Tibial nerve (tissue), 4 donors: ENCODE measurements around the gene DDX46. TPM values are rescaled to one million over a fixed set of nuclear protein-coding genes. Genes with fewer than 3 reads are reported as not detected.
A peak's percentile ranks its signal among the peaks of the same experiment; 100 is the strongest.
"Not testable (repeated sequence)": the region's sequence is repeated elsewhere in the genome, so short reads cannot be mapped to it uniquely, and the experiment has no call there.

Source experiments
- DNase-seq, 2 donors: peaks; one replicate each; pipeline ENCODE4 v3.0.0-alpha.2; 2019; ENCODE audit warnings: low spot score in 2 of 2
- H3K27ac ChIP-seq, 4 donors: fragments of 200-600 bp; sonication (generic) in 3 of 4; one replicate each; pipeline ENCODE4 v1.5.1; 2017 to 2019; ENCODE audit warnings: mild to moderate bottlenecking in 1 of 4
- H3K27me3 ChIP-seq, 2 donors: fragments of 200-600 bp; sonication (generic) in 1 of 2; one replicate each; pipeline versions ENCODE4 v1.5.1 to v1.6.0; 2017 to 2019
- H3K36me3 ChIP-seq, 3 donors: fragments of 200-600 bp; sonication (generic); one replicate each; pipeline ENCODE4 v1.5.1; 2018 to 2019
- H3K4me1 ChIP-seq, 4 donors: fragments of 200-600 bp; sonication (generic) in 3 of 4; one replicate each; pipeline ENCODE4 v1.5.1; 2017 to 2019
- H3K4me3 ChIP-seq, 4 donors: fragments of 200-600 bp; sonication (generic) in 3 of 4; one replicate each; pipeline ENCODE4 v1.5.1; 2017 to 2019; ENCODE audit warnings: mild to moderate bottlenecking in 1 of 4, moderate library complexity in 1 of 4
- H3K9me3 ChIP-seq, 4 donors: fragments of 200-600 bp; sonication (generic) in 3 of 4; one replicate each; pipeline ENCODE4 v1.5.1; 2017 to 2019
- CTCF ChIP-seq, 5 experiments: fragments of 200-600 bp in 3 of 5; fragments of 450-650 bp in 2 of 5; sonication (generic) in 3 of 5; IDR thresholded peaks; one replicate each; pipeline ENCODE4 v1.5.1; 2016 to 2019; ENCODE audit warnings: antibody characterized with exemption in 5 of 5, mild to moderate bottlenecking in 3 of 5, moderate library complexity in 2 of 5
- EP300 ChIP-seq, 2 donors: sonication (generic); formaldehyde crosslinking; IDR thresholded peaks; one replicate each; pipeline ENCODE4 v1.6.1; 2017; ENCODE audit warnings: antibody characterized with exemption in 2 of 2, mild to moderate bottlenecking in 1 of 2
- POLR2A ChIP-seq, 2 donors: fragments of 450-650 bp; IDR thresholded peaks; one replicate each; pipeline ENCODE4 v1.6.1; 2017; ENCODE audit warnings: antibody characterized with exemption in 2 of 2, mild to moderate bottlenecking in 2 of 2, moderate library complexity in 2 of 2
- WGBS, 2 donors: methylation state at CpG; one replicate each; pipeline ENCODE4 v1.1.5; 2018; 5-methylcytosine and 5-hydroxymethylcytosine counted together
- total RNA-seq, 4 donors: library from RNA; depleted of rRNA; stranded (reverse); fragments of >200 nt; gene quantifications; one replicate each; pipeline ENCODE4 v1.1.0, GENCODE V29; 2016

Gene DDX46
- total RNA-seq, 4 donors from 2014 or later, result 27.7 to 53.1 (median 39.9) TPM

DNA sequence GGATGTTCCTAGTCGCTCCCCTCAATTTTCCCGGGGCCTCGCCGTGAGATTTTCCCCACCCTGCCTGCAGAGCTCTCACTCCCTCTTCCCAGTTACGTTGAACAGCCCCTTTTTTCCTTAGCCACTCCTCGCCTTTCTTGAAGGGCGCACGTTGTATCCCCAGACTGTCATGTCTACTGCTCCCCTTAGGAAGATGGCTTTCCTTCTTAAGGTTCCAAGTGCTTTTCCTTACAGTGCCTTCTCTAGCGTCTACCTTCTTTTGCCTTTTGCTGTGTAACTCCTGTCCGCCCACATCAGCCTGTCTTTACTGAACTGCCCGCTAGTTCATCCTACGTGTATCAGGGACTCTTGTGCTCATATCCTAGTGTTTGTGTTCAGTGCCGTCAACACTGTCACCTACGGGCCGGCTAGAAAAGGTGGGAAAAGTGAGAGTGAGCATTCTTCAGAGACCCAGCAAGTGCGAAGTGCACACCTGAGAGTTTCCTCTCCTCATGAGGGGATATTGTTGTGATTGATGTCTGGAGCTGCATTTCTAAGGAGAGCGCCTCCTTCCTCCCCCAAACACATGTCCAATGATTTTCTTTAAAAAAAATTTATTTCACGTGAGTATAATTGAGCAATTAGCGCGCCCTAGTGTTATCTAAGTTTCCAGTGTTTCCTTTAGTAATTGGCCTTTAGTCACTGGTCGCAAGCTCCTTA lies 19.5 kb upstream of the DDX46 start:
- 2 to 5% methylated on average over 21 of the region's 21 CpGs for WGBS, 2 donors
- Histone ChIP-seq H3K9me3 (no peaks in the 10 kb centered on the region), H3K27me3 (no peaks in the 10 kb centered on the region), H3K4me1 (peaks cover 0 to 27% (median 5%) of the 10 kb centered on the region in 4 donors), H3K36me3 (peaks cover 0 to 11% (median 0%) of the 10 kb centered on the region in 3 donors), H3K27ac (peak overlapping the region; percentile 84 to 97 (median 92)), H3K4me3 (peak overlapping the region; percentile 77 to 88 (median 80))
- TF ChIP-seq EP300 (IDR thresholded peaks at IDR 0.05) (no peak), CTCF (IDR thresholded peaks at IDR 0.05) (no peak), POLR2A (IDR thresholded peaks at IDR 0.05) (no peak)
- no peak for DNase-seq

GRCh38 chr5:134741052-134741451 lies 17.5 kb upstream of the DDX46 start:
- Histone ChIP-seq H3K27me3 (no peaks in the 10 kb centered on the region), H3K36me3 (peaks cover 0 to 14% (median 0%) of the 10 kb centered on the region in 3 donors), H3K4me1 (peaks cover 0 to 27% (median 5%) of the 10 kb centered on the region in 4 donors), H3K4me3 (no peak overlapping the region), H3K9me3 (no peaks in the 10 kb centered on the region), H3K27ac (no peak overlapping the region)
- no peak for TF ChIP-seq CTCF (IDR thresholded peaks at IDR 0.05)
- 90 to 96% methylated on average over 11 of the region's 11 CpGs for WGBS, 2 donors
- no peak for DNase-seq

DNA sequence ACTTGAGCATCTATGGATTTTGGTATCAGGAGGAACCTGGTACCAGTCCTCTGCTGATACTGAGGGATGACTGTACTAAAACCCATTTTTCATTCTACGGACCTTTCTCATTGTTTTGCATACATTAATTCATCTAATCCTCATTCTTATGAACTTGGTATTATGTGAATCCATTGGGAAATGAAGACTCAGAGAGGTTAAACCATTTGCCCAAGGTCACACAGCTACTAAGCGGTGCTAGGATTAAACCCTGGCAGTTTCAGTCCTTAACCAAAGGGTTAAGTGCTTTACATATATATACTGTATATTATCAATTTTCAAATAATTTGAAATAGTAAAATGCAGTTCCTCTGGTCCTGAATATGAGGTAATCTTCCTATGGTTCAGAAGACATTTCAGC lies 16.4 kb upstream of the DDX46 start:
- Histone ChIP-seq H3K4me1 (peaks cover 0 to 27% (median 5%) of the 10 kb centered on the region in 4 donors), H3K27me3 (no peaks in the 10 kb centered on the region), H3K9me3 (no peaks in the 10 kb centered on the region), H3K4me3 (no peak overlapping the region), H3K27ac (no peak overlapping the region), H3K36me3 (peaks cover 0 to 21% (median 0%) of the 10 kb centered on the region in 3 donors)
- WGBS, 2 donors, result 92 to 98% methylated on average over 2 of the region's 2 CpGs
- DNase-seq, result no peak
- TF ChIP-seq CTCF (IDR thresholded peaks at IDR 0.05) (no peak), EP300 (IDR thresholded peaks at IDR 0.05) (no peak), POLR2A (IDR thresholded peaks at IDR 0.05) (no peak)

DNA sequence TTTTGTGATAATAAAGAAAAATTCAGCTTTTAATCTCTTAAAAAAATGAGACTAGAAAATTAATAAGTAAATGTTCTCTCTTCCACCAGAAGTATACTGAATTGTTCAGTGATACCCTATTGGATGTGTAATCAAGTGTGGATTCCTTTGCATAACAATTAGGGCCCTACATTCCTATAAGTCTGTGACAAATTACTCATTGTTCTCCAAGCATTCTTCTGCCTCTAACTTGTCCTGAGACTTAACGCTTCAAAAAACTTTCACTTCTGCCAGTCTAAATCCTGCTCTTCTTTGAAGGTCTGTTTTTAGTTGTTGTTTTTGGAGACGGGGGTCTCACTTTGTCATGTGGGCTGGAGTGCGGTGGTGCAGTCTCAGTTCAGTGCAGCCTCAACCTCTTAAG lies 9.2 kb upstream of the DDX46 start:
- Histone ChIP-seq H3K4me3 (no peak overlapping the region), H3K36me3 (peaks cover 0 to 47% (median 4%) of the 10 kb centered on the region in 3 donors), H3K27ac (no peak overlapping the region), H3K4me1 (no peaks in the 10 kb centered on the region), H3K27me3 (no peaks in the 10 kb centered on the region), H3K9me3 (no peaks in the 10 kb centered on the region)
- DNase-seq, result no peak
- 59 to 69% methylated on average over 3 of the region's 3 CpGs for WGBS, 2 donors
- TF ChIP-seq EP300 (IDR thresholded peaks at IDR 0.05), result no peak
- no peak for TF ChIP-seq POLR2A (IDR thresholded peaks at IDR 0.05)
- TF ChIP-seq CTCF (IDR thresholded peaks at IDR 0.05), result no peak

GRCh38 chr5:134758176-134758503 lies 439 bp upstream of the DDX46 start:
- Histone ChIP-seq H3K9me3 (no peaks in the 10 kb centered on the region), H3K4me1 (peaks cover 4 to 39% (median 21%) of the 10 kb centered on the region in 4 donors), H3K27me3 (no peaks in the 10 kb centered on the region), H3K36me3 (peaks cover 0 to 2% (median 0%) of the 10 kb centered on the region in 3 donors), H3K4me3 (peak overlapping the region; percentile 57 to 98 (median 74)), H3K27ac (peak overlapping the region in 3 of 4 donors; percentile 74 to 80 (median 78))
- TF ChIP-seq POLR2A (IDR thresholded peaks at IDR 0.05), result no peak
- TF ChIP-seq EP300 (IDR thresholded peaks at IDR 0.05), result no peak
- TF ChIP-seq CTCF (IDR thresholded peaks at IDR 0.05), result no peak
- DNase-seq, result no peak
- WGBS, 2 donors, result 21 to 25% methylated on average over 9 of the region's 9 CpGs

- peaks cover 0 to 93% (median 12%) of the 10 kb centered on the region in 3 donors for H3K36me3 ChIP-seq
- not testable (repeated sequence) for H3K27me3 ChIP-seq, H3K4me1 ChIP-seq, H3K27ac ChIP-seq, H3K4me3 ChIP-seq, H3K9me3 ChIP-seq, DNase-seq
- 94 to 95% methylated on average over 21 of the region's 21 CpGs for WGBS, 2 donors
These were observed 9.1 kb downstream of the DDX46 start for GRCh38 chr5:134767528-134768291.
